Neuron (in vitro differentiated cells): ENCODE data around the gene PLK2.

Experiments
- H2AFZ ChIP-seq: one replicate; pipeline ENCODE4 v1.6.1; 2013; ENCODE audit warnings: low read depth, mild to moderate bottlenecking, inconsistent platforms, low read length, moderate library complexity
- H3K27me3 ChIP-seq: one replicate; pipeline ENCODE4 v1.6.1; 2013; ENCODE audit warnings: low read length; ENCODE audit not compliant: insufficient read depth
- H3K36me3 ChIP-seq: one replicate; pipeline ENCODE4 v1.6.1; 2013; ENCODE audit warnings: low read length; ENCODE audit not compliant: insufficient read depth
- H3K4me1 ChIP-seq: one replicate; pipeline ENCODE4 v1.6.1; 2013; ENCODE audit warnings: low read length; ENCODE audit not compliant: insufficient read depth
- H3K4me3 ChIP-seq: 2 replicates; pipeline ENCODE4 v1.5.1; 2013; ENCODE audit warnings: mild to moderate bottlenecking, low read length, moderate library complexity
- H3K9me3 ChIP-seq: one replicate; pipeline ENCODE4 v1.6.1; 2013; ENCODE audit warnings: low read length

The PLK2 gene

GRCh38 chr5:58460002-58460731 lies at the start of gene PLK2:
TSS of gene PLK2 (minus strand) at chr5:58460086. CDS start at chr5:58459959, 127 bp downstream.
- H3K27me3 ChIP-seq, result no peaks in the 10 kb centered on the region
- H3K4me1 ChIP-seq, result peaks cover 45% of the 10 kb centered on the region
- no peaks in the 10 kb centered on the region for H3K9me3 ChIP-seq
- H3K36me3 ChIP-seq, result peaks cover 35% of the 10 kb centered on the region
- peak within 1 kb of the TSS; percentile 46 for H2AFZ ChIP-seq
- H3K4me3 ChIP-seq, result peak within 1 kb of the TSS; percentile 99

- Histone ChIP-seq H3K4me3 (no peak overlapping the region), H2AFZ (no peak overlapping the region), H3K4me1 (peaks cover 9% of the 10 kb centered on the region), H3K9me3 (no peaks in the 10 kb centered on the region), H3K36me3 (no peaks in the 10 kb centered on the region), H3K27me3 (no peaks in the 10 kb centered on the region)
Observed at GRCh38 chr5:58507715-58508114, 47.8 kb upstream of the PLK2 start.

GRCh38 chr5:58505971-58506640 lies 46.2 kb upstream of the PLK2 start:
- Histone ChIP-seq H3K9me3 (no peaks in the 10 kb centered on the region), H3K27me3 (no peaks in the 10 kb centered on the region), H2AFZ (no peak overlapping the region), H3K36me3 (no peaks in the 10 kb centered on the region), H3K4me1 (peaks cover 9% of the 10 kb centered on the region), H3K4me3 (no peak overlapping the region)

GRCh38 chr5:58505502-58505901 lies 45.6 kb upstream of the PLK2 start:
- Histone ChIP-seq H3K4me3 (no peak overlapping the region), H2AFZ (no peak overlapping the region), H3K36me3 (no peaks in the 10 kb centered on the region), H3K9me3 (no peaks in the 10 kb centered on the region), H3K27me3 (no peaks in the 10 kb centered on the region), H3K4me1 (peaks cover 9% of the 10 kb centered on the region)

- peaks cover 9% of the 10 kb centered on the region for H3K4me1 ChIP-seq
- H2AFZ ChIP-seq, result no peak overlapping the region
- H3K27me3 ChIP-seq, result no peaks in the 10 kb centered on the region
- H3K9me3 ChIP-seq, result no peaks in the 10 kb centered on the region
- H3K36me3 ChIP-seq, result no peaks in the 10 kb centered on the region
- H3K4me3 ChIP-seq, result no peak overlapping the region
Observed at GRCh38 chr5:58504766-58505165, 44.9 kb upstream of the PLK2 start.

GRCh38 chr5:58503390-58504046 lies 43.6 kb upstream of the PLK2 start:
- Histone ChIP-seq H3K4me3 (no peak overlapping the region), H3K36me3 (no peaks in the 10 kb centered on the region), H3K4me1 (peaks cover 9% of the 10 kb centered on the region), H3K27me3 (no peaks in the 10 kb centered on the region), H3K9me3 (no peaks in the 10 kb centered on the region), H2AFZ (no peak overlapping the region)

- Histone ChIP-seq H3K27me3 (no peaks in the 10 kb centered on the region), H3K9me3 (no peaks in the 10 kb centered on the region), H3K4me3 (no peak overlapping the region), H3K36me3 (no peaks in the 10 kb centered on the region), H2AFZ (no peak overlapping the region), H3K4me1 (peaks cover 7% of the 10 kb centered on the region)
Observed at GRCh38 chr5:58501778-58502417, 42.0 kb upstream of the PLK2 start.

GRCh38 chr5:58499941-58500340 lies 40.1 kb upstream of the PLK2 start:
- peaks cover 7% of the 10 kb centered on the region for H3K4me1 ChIP-seq
- H3K36me3 ChIP-seq, result no peaks in the 10 kb centered on the region
- H3K27me3 ChIP-seq, result no peaks in the 10 kb centered on the region
- H2AFZ ChIP-seq, result no peak overlapping the region
- no peaks in the 10 kb centered on the region for H3K9me3 ChIP-seq
- H3K4me3 ChIP-seq, result no peak overlapping the region

GRCh38 chr5:58499231-58499630 lies 39.3 kb upstream of the PLK2 start:
- H3K4me3 ChIP-seq, result no peak overlapping the region
- no peak overlapping the region for H2AFZ ChIP-seq
- H3K36me3 ChIP-seq, result no peaks in the 10 kb centered on the region
- no peaks in the 10 kb centered on the region for H3K9me3 ChIP-seq
- no peaks in the 10 kb centered on the region for H3K27me3 ChIP-seq
- H3K4me1 ChIP-seq, result peaks cover 7% of the 10 kb centered on the region

- Histone ChIP-seq H3K27me3 (no peaks in the 10 kb centered on the region), H3K4me1 (peaks cover 3% of the 10 kb centered on the region), H3K9me3 (no peaks in the 10 kb centered on the region), H3K36me3 (no peaks in the 10 kb centered on the region), H2AFZ (no peak overlapping the region), H3K4me3 (no peak overlapping the region)
Observed at GRCh38 chr5:58498340-58498942, 38.6 kb upstream of the PLK2 start.

GRCh38 chr5:58497921-58498320 lies 38.0 kb upstream of the PLK2 start:
- Histone ChIP-seq H3K36me3 (no peaks in the 10 kb centered on the region), H3K9me3 (no peaks in the 10 kb centered on the region), H3K27me3 (no peaks in the 10 kb centered on the region), H3K4me3 (no peak overlapping the region), H2AFZ (no peak overlapping the region), H3K4me1 (no peaks in the 10 kb centered on the region)

- Histone ChIP-seq H3K27me3 (no peaks in the 10 kb centered on the region), H3K4me1 (no peaks in the 10 kb centered on the region), H3K4me3 (no peak overlapping the region), H3K9me3 (no peaks in the 10 kb centered on the region), H3K36me3 (no peaks in the 10 kb centered on the region), H2AFZ (no peak overlapping the region)
Observed at GRCh38 chr5:58497386-58497785, 37.5 kb upstream of the PLK2 start.

- Histone ChIP-seq H3K36me3 (no peaks in the 10 kb centered on the region), H3K4me3 (no peak overlapping the region), H2AFZ (no peak overlapping the region), H3K9me3 (no peaks in the 10 kb centered on the region), H3K27me3 (no peaks in the 10 kb centered on the region), H3K4me1 (no peaks in the 10 kb centered on the region)
Observed at GRCh38 chr5:58496488-58496887, 36.6 kb upstream of the PLK2 start.
